H1 (cell line): ENCODE measurements around the gene CBLB. TPM values are rescaled to one million over a fixed set of nuclear protein-coding genes. Genes with fewer than 3 reads are reported as not detected.

ENCODE experiments used
- CTCF ChIA-PET: fragments of 300-600 bp; sonication (Branson Sonifier 250); formaldehyde crosslinking; loops from one replicate; lab custom pipeline; 2021; ENCODE audit not compliant: partially characterized antibody; lab: Charles Lee
- POLR2A ChIA-PET: fragments of 300-600 bp; sonication (Branson Sonifier 250); formaldehyde crosslinking; loops from one replicate; lab custom pipeline; 2021; ENCODE audit warnings: inconsistent platforms; ENCODE audit not compliant: partially characterized antibody; lab: Charles Lee
- DNase-seq, 2 experiments: peaks; one replicate each; pipeline versions ENCODE4 v3.0.0 to v3.0.0-alpha.2; 2010 to 2022; ENCODE audit warnings: low spot score in 2 of 2, low read depth in 1 of 2, mixed read lengths in 1 of 2
- FAIRE-seq: peaks from 2 replicates; lab custom pipeline; 2011; peaks lifted over from hg19 to GRCh38; lab: Jason Lieb, UNC
- H2AFZ ChIP-seq: 2 replicates; pipeline ENCODE4 v1.8.1; 2012; ENCODE audit warnings: low read length, inconsistent platforms
- H2AK5ac ChIP-seq: 2 replicates; pipeline ENCODE4 v1.6.1; 2013; ENCODE audit warnings: low read depth, low read length
- H2BK120ac ChIP-seq: replicated peaks from 2 replicates; pipeline ENCODE3; 2013; ENCODE audit warnings: low read depth, low read length, inconsistent platforms
- H2BK12ac ChIP-seq: 2 replicates; pipeline ENCODE4 v1.6.1; 2013; ENCODE audit warnings: low read depth, low read length
- H2BK15ac ChIP-seq: 2 replicates; pipeline ENCODE4 v1.6.1; 2013; ENCODE audit warnings: low read length
- H2BK20ac ChIP-seq: 2 replicates; pipeline ENCODE4 v1.6.1; 2013; ENCODE audit warnings: low read length
- H2BK5ac ChIP-seq: 2 replicates; pipeline ENCODE4 v1.6.1; 2013; ENCODE audit warnings: low read depth, low read length
- H3K14ac ChIP-seq: 2 replicates; pipeline ENCODE4 v1.6.1; 2013; ENCODE audit warnings: inconsistent platforms; ENCODE audit not compliant: insufficient read length
- H3K18ac ChIP-seq: 2 replicates; pipeline ENCODE4 v1.6.1; 2013; ENCODE audit warnings: low read length; ENCODE audit errors: extremely low read depth
- H3K23ac ChIP-seq: 2 replicates; pipeline ENCODE4 v1.6.1; 2013; ENCODE audit warnings: inconsistent platforms; ENCODE audit not compliant: insufficient read length
- H3K23me2 ChIP-seq: 2 replicates; pipeline ENCODE4 v1.6.1; 2013; ENCODE audit warnings: low read depth, low read length
- H3K27ac ChIP-seq: 2 replicates; pipeline ENCODE4 v1.6.1; 2011; ENCODE audit warnings: low read depth, low read length, inconsistent platforms
- H3K27me3 ChIP-seq, 4 experiments: replicated peaks in 1 of 4; 1 replicate in 1 of 4; 2 replicates in 3 of 4; pipeline versions ENCODE4 v1.6.1 to v1.8.1; 2011 to 2013; ENCODE audit warnings: low read length in 3 of 4, mild to moderate bottlenecking in 3 of 4, inconsistent platforms in 2 of 4, mixed read lengths in 2 of 4, moderate library complexity in 1 of 4; ENCODE audit not compliant: control insufficient read depth in 3 of 4, insufficient read depth in 3 of 4; ENCODE audit errors: extremely low read depth in 1 of 4
- H3K36me3 ChIP-seq, 4 experiments: 2 replicates each; pipeline versions ENCODE4 v1.6.1 to v1.8.1; 2011 to 2013; ENCODE audit warnings: mild to moderate bottlenecking in 4 of 4, low read length in 3 of 4, moderate library complexity in 2 of 4, control low read depth in 1 of 4, inconsistent platforms in 1 of 4; ENCODE audit not compliant: insufficient read depth in 4 of 4, control insufficient read depth in 2 of 4
- H3K4ac ChIP-seq: replicated peaks from 2 replicates; pipeline ENCODE3; 2013; ENCODE audit warnings: low read length, low read depth, mixed read lengths, inconsistent platforms; ENCODE audit not compliant: insufficient read length
- H3K4me1 ChIP-seq, 4 experiments: replicated peaks in 1 of 4; 1 replicate in 1 of 4; 2 replicates in 3 of 4; pipeline versions ENCODE4 v1.6.1 to v1.8.1; 2011 to 2013; ENCODE audit warnings: low read length in 3 of 4, inconsistent platforms in 2 of 4, mixed read lengths in 1 of 4; ENCODE audit not compliant: insufficient read depth in 4 of 4, control insufficient read depth in 3 of 4
- H3K4me2 ChIP-seq, 2 experiments: 2 replicates each; pipeline versions ENCODE4 v1.6.1 to v1.8.1; 2011 to 2013; ENCODE audit warnings: low read depth in 2 of 2, low read length in 2 of 2, control low read depth in 1 of 2, inconsistent platforms in 1 of 2, mild to moderate bottlenecking in 1 of 2; ENCODE audit not compliant: insufficient read depth in 1 of 2
- H3K4me3 ChIP-seq, 4 experiments: fragments of 200-600, 300-600 bp in 1 of 4; sonication (generic), shearing (Covaris generic), sonication (Bioruptor Twin) in 1 of 4; 2 replicates each; pipeline versions ENCODE4 v1.5.1 to v1.8.1; 2011 to 2016; ENCODE audit warnings: low read length in 4 of 4, low read depth in 3 of 4, control low read depth in 2 of 4, inconsistent platforms in 2 of 4, mild to moderate bottlenecking in 2 of 4, mixed read lengths in 1 of 4, moderate library complexity in 1 of 4; ENCODE audit not compliant: insufficient read depth in 2 of 4; ENCODE audit errors: extremely low read depth in 1 of 4
- H3K56ac ChIP-seq: replicated peaks from 2 replicates; pipeline ENCODE3; 2013; ENCODE audit warnings: low read depth, mild to moderate bottlenecking, mixed read lengths, low read length, inconsistent platforms; ENCODE audit not compliant: insufficient read length
- H3K79me1 ChIP-seq: 2 replicates; pipeline ENCODE4 v1.6.1; 2013; ENCODE audit warnings: low read depth, low read length, control low read depth
- H3K79me2 ChIP-seq, 2 experiments: 2 replicates each; pipeline versions ENCODE4 v1.6.1 to v1.8.1; 2012 to 2013; ENCODE audit warnings: low read length in 2 of 2, mild to moderate bottlenecking in 2 of 2, inconsistent platforms in 1 of 2; ENCODE audit not compliant: insufficient read depth in 2 of 2, control insufficient read depth in 1 of 2
- H3K9ac ChIP-seq, 4 experiments: replicated peaks in 1 of 4; 1 replicate in 1 of 4; 2 replicates in 3 of 4; pipeline versions ENCODE4 v1.6.1 to v1.8.1; 2011 to 2013; ENCODE audit warnings: low read depth in 3 of 4, low read length in 3 of 4, control low read depth in 2 of 4, mild to moderate bottlenecking in 2 of 4, moderate library complexity in 2 of 4, inconsistent platforms in 1 of 4; ENCODE audit errors: extremely low read depth in 1 of 4
- H3K9me3 ChIP-seq, 2 experiments: 2 replicates each; pipeline versions ENCODE4 v1.6.1 to v1.8.1; 2012 to 2013; ENCODE audit warnings: mild to moderate bottlenecking in 2 of 2, moderate library complexity in 2 of 2, control low read depth in 1 of 2, inconsistent platforms in 1 of 2, low read depth in 1 of 2, low read length in 1 of 2, mixed read lengths in 1 of 2; ENCODE audit not compliant: insufficient read depth in 2 of 2
- H4K20me1 ChIP-seq, 2 experiments: replicated peaks in 1 of 2; 2 replicates each; pipeline versions ENCODE3 to v1.8.1; 2011 to 2013; ENCODE audit warnings: inconsistent platforms in 2 of 2, low read length in 2 of 2, mild to moderate bottlenecking in 1 of 2; ENCODE audit not compliant: insufficient read depth in 2 of 2, control insufficient read depth in 1 of 2
- H4K5ac ChIP-seq: 2 replicates; pipeline ENCODE4 v1.6.1; 2013; ENCODE audit warnings: low read length, low read depth, mixed read lengths, inconsistent platforms; ENCODE audit not compliant: insufficient read length
- H4K8ac ChIP-seq: 2 replicates; pipeline ENCODE4 v1.8.0; 2013; ENCODE audit warnings: mild to moderate bottlenecking, moderate library complexity, low read length, inconsistent platforms; ENCODE audit not compliant: insufficient read depth; ENCODE audit errors: extremely low read depth
- H4K91ac ChIP-seq: replicated peaks from 2 replicates; pipeline ENCODE3; 2013; ENCODE audit warnings: low read length, mixed read lengths, inconsistent platforms; ENCODE audit not compliant: insufficient read length
- MAFK ChIP-seq: IDR thresholded peaks from 2 replicates; pipeline ENCODE4 v1.6.1; 2012; ENCODE audit warnings: low read depth, mild to moderate bottlenecking, improper control_type of control experiment, low read length
- RFX5 ChIP-seq: IDR thresholded peaks from 2 replicates; pipeline ENCODE4 v1.6.1; 2011; ENCODE audit warnings: low read depth, low read length, improper control_type of control experiment, borderline replicate concordance
- WGBS, 2 experiments: shearing (Covaris generic) in 1 of 2; methylation state at CpG; one replicate each; pipeline versions ENCODE4 v1.1.6 to v1.1.7; 2013 to 2015; ENCODE audit warnings: low lambda C conversion rate in 2 of 2, mixed read lengths in 2 of 2, inconsistent platforms in 1 of 2, low coverage in 1 of 2, missing lambda C conversion rate in 1 of 2; ENCODE audit not compliant: insufficient replicate concordance in 2 of 2, insufficient coverage in 1 of 2, insufficient read length in 1 of 2; ENCODE audit errors: extremely low coverage in 1 of 2, missing lambda C conversion rate in 1 of 2; 5-methylcytosine and 5-hydroxymethylcytosine counted together
- polyA plus RNA-seq, 7 experiments: library from polyadenylated mRNA; depleted of rRNA in 3 of 7; stranded (reverse) in 5 of 7; unstranded in 2 of 7; fragments of >200 nt in 5 of 7; fragments of 200-250 nt in 2 of 7; gene quantifications; 1 replicate in 5 of 7; 2 replicates in 1 of 7; 4 replicates in 1 of 7; pipeline versions ENCODE4 v1.2.1 to v1.2.3, GENCODE V29; 2011 to 2013; ENCODE audit warnings: missing spikeins in 2 of 7, mixed read lengths in 2 of 7
- total RNA-seq: library from RNA; stranded (reverse); fragmentation: NEBNext Ultra II Directional; extraction: Animal tissue kit (Norgen Biotek cat#: 25700); gene quantifications from 2 replicates; pipeline ENCODE4 v1.2.1, GENCODE V29; 2021

CBLB gene
- total and polyA plus RNA-seq, 2 of the 8 experiments (the other 6 are each of a cell fraction or from before 2014, with no cell fraction given): 14.5 to 26.0 TPM

DNA sequence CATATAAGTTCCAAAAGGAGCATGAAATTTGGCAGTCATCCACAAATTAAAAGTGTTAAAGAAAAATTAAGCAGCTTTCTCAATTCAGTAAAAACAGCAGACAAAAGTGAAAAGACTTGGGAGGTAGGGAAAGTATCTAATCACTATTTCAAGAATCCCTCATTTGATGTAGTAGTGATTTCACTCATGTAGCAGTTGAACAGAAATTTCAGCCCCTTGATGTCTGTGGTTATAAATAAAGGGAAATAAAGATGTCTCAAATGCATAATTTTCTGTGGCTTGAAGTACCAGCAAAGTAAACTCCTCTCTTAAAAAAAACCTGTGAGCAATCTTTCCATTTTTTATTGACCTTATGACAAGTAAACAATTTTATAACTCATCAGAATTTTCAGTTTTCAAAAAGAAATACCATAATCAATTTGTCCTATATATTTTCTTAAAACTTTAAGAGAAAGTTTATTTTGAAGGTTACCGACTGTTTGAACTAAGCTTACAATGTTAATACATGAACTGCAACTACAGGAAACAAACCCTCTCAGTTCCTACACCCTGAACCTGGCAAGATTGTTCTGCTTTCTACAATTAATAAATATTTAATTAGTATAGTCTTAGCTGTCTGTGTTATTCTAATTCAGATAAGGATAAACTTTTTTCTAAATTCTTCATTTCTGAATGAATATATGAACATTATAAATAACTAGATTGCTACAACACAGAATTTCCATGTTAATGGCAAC is 94.2 kb downstream of the CBLB start:
- H3K9me3 ChIP-seq: no peaks in the 10 kb centered on the region
- H4K5ac ChIP-seq: no peak overlapping the region
- H3K79me1 ChIP-seq: no peaks in the 10 kb centered on the region; the same call in 1 of the 2 replicates
- H3K9ac ChIP-seq: no peak overlapping the region
- no peak overlapping the region for H2BK12ac ChIP-seq
- FAIRE-seq (no peak), DNase-seq (no peak)
- no peak overlapping the region for H2BK5ac ChIP-seq
- no peak overlapping the region for H2AFZ ChIP-seq
- no peak overlapping the region for H3K27ac ChIP-seq
- ChIA-PET POLR2A (no interaction called here), CTCF (interaction anchor here (0.9 kb wide), 1 partner anchor 30 kb away, joined by 3 read pairs; no protein-coding TSS in a partner anchor)
- H4K8ac ChIP-seq: no peak overlapping the region
- no peaks in the 10 kb centered on the region for H4K20me1 ChIP-seq
- H3K4me2 ChIP-seq: no peak overlapping the region
- no peak overlapping the region for H2AK5ac ChIP-seq
- H2BK20ac ChIP-seq: no peak overlapping the region
- H3K36me3 ChIP-seq: no peaks in the 10 kb centered on the region
- no peak overlapping the region for H3K14ac ChIP-seq
- no peak overlapping the region for H3K4ac ChIP-seq
- no peak overlapping the region for H4K91ac ChIP-seq
- TF ChIP-seq RFX5: no peak
- TF ChIP-seq MAFK: no peak
- H3K4me3 ChIP-seq: no peak overlapping the region
- H2BK15ac ChIP-seq: no peak overlapping the region
- H3K23me2 ChIP-seq: no peaks in the 10 kb centered on the region
- peaks cover 0 to 12% of the 10 kb centered on the region in 2 experiments; a peak in 2 of 4 replicates for H3K79me2 ChIP-seq
- H3K23ac ChIP-seq: no peak overlapping the region
- no peaks in the 10 kb centered on the region; a peak in 1 of 7 replicates for H3K4me1 ChIP-seq
- no peak overlapping the region for H3K18ac ChIP-seq
- 93% methylated on average over 1 of the region's 1 CpG; no CpG with 5 or more reads in 1 of the 2 experiments for WGBS, 2 experiments
- no peak overlapping the region for H3K56ac ChIP-seq
- H3K27me3 ChIP-seq: no peaks in the 10 kb centered on the region
- no peak overlapping the region for H2BK120ac ChIP-seq
